HCT116 (cell line): ENCODE results near the gene DACT3. TPM values are rescaled to one million over a fixed set of nuclear protein-coding genes. Genes with fewer than 3 reads are reported as not detected.

ENCODE experiments used
- ATAC-seq: fragments of 200-7000 bp; cut with Tn5 transposase; 2 replicates; pipeline ENCODE4 v1.9.1; 2020; ENCODE audit warnings: mild to moderate bottlenecking, moderate library complexity
- BruUV-seq: library from RNA; stranded (reverse); fragments of 400-500 nt; replicated peaks from 2 replicates; lab custom pipeline; 2021; lab: Mats Ljungman, UMichigan
- CTCF ChIA-PET: fragments of 300-600 bp; sonication (Branson Sonifier 250); formaldehyde crosslinking; loops from one replicate; lab custom pipeline; 2021; ENCODE audit warnings: antibody characterized with exemption; lab: Charles Lee
- POLR2A ChIA-PET: fragments of 300-600, 350-600 bp; sonication (Branson Sonifier 250); formaldehyde crosslinking; loops from one replicate; lab custom pipeline; 2021; ENCODE audit warnings: antibody characterized with exemption; lab: Charles Lee
- RAD21 ChIA-PET, 2 experiments: fragments of 300-600 bp; sonication (Branson Sonifier 250); formaldehyde crosslinking; loops; one replicate each; lab custom pipeline; 2023; ENCODE audit warnings: low total read pairs in 2 of 2; ENCODE audit not compliant: uncharacterized antibody in 2 of 2, unreplicated experiment in 2 of 2, low non-redundant PET in 1 of 2; lab: Charles Lee
- DNase-seq: peaks from one replicate; pipeline ENCODE4 v3.0.0-alpha.2; 2010; ENCODE audit warnings: low read depth, low spot score
- H2AFZ ChIP-seq: fragments of 200-600 bp; shearing (Covaris generic), sonication (generic); 2 replicates; pipeline ENCODE4 v1.6.1; 2017; ENCODE audit warnings: low read depth, mixed run types, mixed read lengths, antibody characterized with exemption, low read length; ENCODE audit not compliant: poor library complexity, severe bottlenecking
- H3K27ac ChIP-seq: 2 replicates; pipeline ENCODE4 v1.5.1; 2012; ENCODE audit warnings: low read depth, low read length
- H3K27me3 ChIP-seq: fragments of 200-600 bp; sonication (generic); 2 replicates; pipeline ENCODE4 v1.6.1; 2016; ENCODE audit warnings: mixed run types, low read length, mixed read lengths; ENCODE audit not compliant: insufficient read depth
- H3K36me3 ChIP-seq, 2 experiments: fragments of 200-500 bp in 1 of 2; fragments of 200-600 bp in 1 of 2; sonication (Bioruptor generic) in 1 of 2; sonication (generic) in 1 of 2; 2 replicates each; pipeline versions ENCODE4 v1.5.1 to v1.6.1; 2014 to 2016; ENCODE audit warnings: low read length in 2 of 2, inconsistent platforms in 1 of 2, mixed read lengths in 1 of 2, mixed run types in 1 of 2; ENCODE audit not compliant: insufficient read depth in 2 of 2, control insufficient read depth in 1 of 2
- H3K4me1 ChIP-seq, 2 experiments: fragments of 200-600 bp in 1 of 2; sonication (generic) in 1 of 2; 2 replicates each; pipeline versions ENCODE4 v1.5.1 to v1.6.1; 2012 to 2017; ENCODE audit warnings: low read length in 2 of 2, inconsistent platforms in 1 of 2, mild to moderate bottlenecking in 1 of 2, mixed read lengths in 1 of 2, mixed run types in 1 of 2, moderate library complexity in 1 of 2; ENCODE audit not compliant: insufficient read depth in 2 of 2, control insufficient read depth in 1 of 2
- H3K4me2 ChIP-seq: fragments of 200-600 bp; sonication (generic); 2 replicates; pipeline ENCODE4 v1.6.1; 2017; ENCODE audit warnings: mixed run types, low read length, mixed read lengths
- H3K4me3 ChIP-seq, 2 experiments: fragments of 200-600 bp in 1 of 2; sonication (generic) in 1 of 2; replicated peaks in 1 of 2; 2 replicates each; pipeline ENCODE4 v1.5.1; 2011 to 2016; ENCODE audit warnings: low read length in 2 of 2, control low read depth in 1 of 2, low read depth in 1 of 2, mild to moderate bottlenecking in 1 of 2, mixed read lengths in 1 of 2, mixed run types in 1 of 2
- H3K79me2 ChIP-seq: fragments of 200-600 bp; sonication (generic); 2 replicates; pipeline ENCODE4 v1.6.1; 2017; ENCODE audit warnings: mild to moderate bottlenecking, mixed run types, low read length, moderate library complexity, mixed read lengths; ENCODE audit not compliant: insufficient read depth
- H3K9ac ChIP-seq: fragments of 200-600 bp; sonication (generic); 2 replicates; pipeline ENCODE4 v1.6.1; 2016; ENCODE audit warnings: low read length, mixed read lengths
- H3K9me2 ChIP-seq: fragments of 200-600 bp; sonication (generic), shearing (Covaris generic); 2 replicates; pipeline ENCODE4 v1.6.1; 2017; ENCODE audit warnings: mixed run types, mild to moderate bottlenecking, moderate library complexity; ENCODE audit not compliant: insufficient read depth
- H3K9me3 ChIP-seq, 2 experiments: fragments of 200-500 bp in 1 of 2; fragments of 200-600 bp in 1 of 2; sonication (Bioruptor generic) in 1 of 2; sonication (generic) in 1 of 2; 2 replicates each; pipeline ENCODE4 v1.6.1; 2014 to 2017; ENCODE audit warnings: low read length in 2 of 2, mixed read lengths in 2 of 2, inconsistent platforms in 1 of 2, low read depth in 1 of 2, mild to moderate bottlenecking in 1 of 2, mixed run types in 1 of 2, moderate library complexity in 1 of 2; ENCODE audit not compliant: control insufficient read depth in 1 of 2, insufficient read depth in 1 of 2
- H4K20me1 ChIP-seq: fragments of 200-600 bp; sonication (generic), shearing (Covaris generic); 2 replicates; pipeline ENCODE4 v1.6.1; 2017; ENCODE audit warnings: mixed run types, mild to moderate bottlenecking, moderate library complexity; ENCODE audit not compliant: insufficient read depth
- ATF3 ChIP-seq: IDR thresholded peaks from 2 replicates; pipeline ENCODE4 v1.6.1; 2012
- CBX3 ChIP-seq: IDR thresholded peaks from 2 replicates; pipeline ENCODE4 v1.6.1; 2012; ENCODE audit warnings: low read depth
- CEBPB ChIP-seq: IDR thresholded peaks from 2 replicates; pipeline ENCODE4 v1.6.1; 2012; ENCODE audit warnings: low read depth
- CTCF ChIP-seq, 3 experiments: fragments of 200-600 bp in 1 of 3; sonication (generic) in 1 of 3; IDR thresholded peaks in 2 of 3; conservative IDR thresholded peaks in 1 of 3; 2 replicates each; pipeline ENCODE4 v1.5.1; 2012 to 2017; ENCODE audit warnings: low read depth in 2 of 3, low read length in 2 of 3, antibody characterized with exemption in 1 of 3, borderline replicate concordance in 1 of 3, control low read depth in 1 of 3, mild to moderate bottlenecking in 1 of 3, mixed read lengths in 1 of 3, mixed run types in 1 of 3, moderate library complexity in 1 of 3; ENCODE audit not compliant: insufficient read depth in 1 of 3
- EGR1 ChIP-seq: IDR thresholded peaks from 2 replicates; pipeline ENCODE4 v1.6.1; 2012; ENCODE audit warnings: low read depth
- ELF1 ChIP-seq: IDR thresholded peaks from 2 replicates; pipeline ENCODE4 v1.6.1; 2012; ENCODE audit warnings: low read depth, borderline replicate concordance
- EZH2 ChIP-seq: fragments of 200-600 bp; sonication (generic); IDR thresholded peaks from 2 replicates; pipeline ENCODE4 v1.6.1; 2017; ENCODE audit warnings: antibody characterized with exemption, mixed run types
- EZH2phosphoT487 ChIP-seq: fragments of 200-600 bp; IDR thresholded peaks from 2 replicates; pipeline ENCODE4 v1.6.1; 2018; ENCODE audit warnings: antibody characterized with exemption, borderline replicate concordance
- FOSL1 ChIP-seq: IDR thresholded peaks from 2 replicates; pipeline ENCODE4 v1.6.1; 2012; ENCODE audit warnings: low read depth
- JUND ChIP-seq: IDR thresholded peaks from 2 replicates; pipeline ENCODE4 v1.6.1; 2012
- MAX ChIP-seq: IDR thresholded peaks from 2 replicates; pipeline ENCODE4 v1.6.1; 2012
- POLR2A ChIP-seq: IDR thresholded peaks from 2 replicates; pipeline ENCODE4 v1.7.0; 2011; ENCODE audit warnings: borderline replicate concordance; ENCODE audit not compliant: insufficient read depth, insufficient read length; ENCODE audit errors: extremely low read depth
- RAD21 ChIP-seq: IDR thresholded peaks from 2 replicates; pipeline ENCODE4 v1.6.1; 2012; ENCODE audit warnings: low read depth, mild to moderate bottlenecking
- SIN3A ChIP-seq: IDR thresholded peaks from 2 replicates; pipeline ENCODE4 v1.6.1; 2012; ENCODE audit warnings: low read depth
- SRF ChIP-seq: IDR thresholded peaks from 2 replicates; pipeline ENCODE4 v1.6.1; 2012; ENCODE audit warnings: low read depth
- ZFX ChIP-seq: fragments of 450-650 bp; IDR thresholded peaks from 2 replicates; pipeline ENCODE4 v1.6.1; 2017
- ZNF274 ChIP-seq: fragments of 200-500 bp; sonication (Bioruptor generic); IDR thresholded peaks from 2 replicates; pipeline ENCODE4 v1.6.1; 2014; ENCODE audit warnings: mild to moderate bottlenecking, low read depth, low read length, inconsistent platforms
- intact Hi-C: fragments of 100-400 bp; cut with micrococcal nuclease; formaldehyde crosslinking; loops from 2 replicates; pipeline ENCODE4 v1.10.0; 2022
- total RNA-seq: library from RNA; stranded (reverse); gene quantifications from one replicate; pipeline ENCODE4 v1.2.1, GENCODE V29; 2021; ENCODE audit not compliant: unreplicated experiment

DACT3 gene
- total RNA-seq, 1 experiment from 2014 or later, result 2.0 TPM

GRCh38 chr19:46660008-46660517, 919 bp downstream of the DACT3 start (continued):
- no peak for TF ChIP-seq RAD21
- TF ChIP-seq EZH2phosphoT487, result no peak
- no peak for TF ChIP-seq CTCF (IDR thresholded peaks at IDR 0.05 in 2 of 3, conservative IDR thresholded peaks at IDR 0.05 in 1 of 3; ENCODE audit: borderline replicate concordance in 1 of 3, insufficient read depth in 1 of 3, low read depth in 2 of 3, low read length in 2 of 3)
- TF ChIP-seq EZH2, result no peak
- no peak for TF ChIP-seq ATF3
- TF ChIP-seq, all 23 proteins: peak for 0

GRCh38 chr19:46659151-46660007, 1.6 kb downstream of the DACT3 start:
- H3K9ac ChIP-seq, result no peak overlapping the region; the same call in 1 of the 2 replicates
- no peaks in the 10 kb centered on the region for H3K9me2 ChIP-seq
- no peaks in the 10 kb centered on the region for H4K20me1 ChIP-seq
- intact Hi-C loops, result no loop called here
- ChIA-PET POLR2A (no interaction called here), RAD21 (no interaction called here), CTCF (interaction anchor here (1.5 kb wide), 1 partner anchor 45 kb away, joined by 3 read pairs; no protein-coding TSS in a partner anchor)
- peaks cover 14 to 29% of the 10 kb centered on the region in 2 experiments for H3K4me1 ChIP-seq
- H3K36me3 ChIP-seq, result no peaks in the 10 kb centered on the region
- no peak for DNase-seq
- peak overlapping the region; percentile 88; the same call in 1 of the 2 replicates for H3K4me2 ChIP-seq
- H2AFZ ChIP-seq, result no peak overlapping the region
- H3K4me3 ChIP-seq, result no peak overlapping the region
- ATAC-seq, result no peak
- no peaks in the 10 kb centered on the region for H3K9me3 ChIP-seq
- no TSS peak for BruUV-seq
- H3K27me3 ChIP-seq, result no peaks in the 10 kb centered on the region
- H3K79me2 ChIP-seq, result no peaks in the 10 kb centered on the region
- H3K27ac ChIP-seq, result no peak overlapping the region
- no peak for TF ChIP-seq RAD21
- TF ChIP-seq CEBPB, result no peak
- TF ChIP-seq ZFX, result no peak
- TF ChIP-seq POLR2A, result no peak
- TF ChIP-seq ZNF274, result no peak
- no peak for TF ChIP-seq ELF1
- no peak for TF ChIP-seq EGR1
- TF ChIP-seq JUND, result no peak
- no peak for TF ChIP-seq CTCF (IDR thresholded peaks at IDR 0.05 in 2 of 3, conservative IDR thresholded peaks at IDR 0.05 in 1 of 3; ENCODE audit: borderline replicate concordance in 1 of 3, insufficient read depth in 1 of 3, low read depth in 2 of 3, low read length in 2 of 3)
- no peak for TF ChIP-seq SRF
- TF ChIP-seq MAX, result no peak
- no peak for TF ChIP-seq ATF3
- TF ChIP-seq SIN3A, result no peak
- TF ChIP-seq FOSL1, result no peak
- no peak for TF ChIP-seq CBX3
- TF ChIP-seq EZH2phosphoT487, result no peak
